GM10847 (cell line): Measurements from ENCODE around the gene ATG2A.

Source experiments
- POLR2A ChIP-seq: IDR thresholded peaks from 2 replicates; pipeline ENCODE4 v1.6.1; 2011; ENCODE audit not compliant: insufficient read length; ENCODE audit errors: extremely low read depth

ATG2A gene

DNA sequence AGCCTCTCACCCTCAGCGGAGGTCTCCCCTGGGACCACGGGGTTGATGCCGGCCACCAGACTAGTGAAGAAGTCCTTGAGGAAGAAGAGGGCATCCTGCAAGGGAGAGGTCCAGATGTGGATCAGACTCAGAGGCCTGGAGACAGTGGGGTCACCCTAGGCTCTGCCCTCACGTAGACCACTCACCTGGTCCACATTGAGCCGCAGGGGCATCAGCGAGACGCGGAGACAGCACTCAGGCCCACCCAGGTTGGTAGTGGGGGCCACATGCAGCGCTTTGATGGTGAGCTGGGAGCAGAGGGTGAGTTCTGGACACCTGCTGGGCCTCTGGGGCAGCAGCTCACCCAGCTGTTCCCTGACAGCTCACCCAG is 18.9 kb downstream of the ATG2A start:
- TF ChIP-seq POLR2A, result no peak

- no peak for TF ChIP-seq POLR2A
Measured at GRCh38 chr11:64897381-64898075, 19.5 kb downstream of the ATG2A start.

- TF ChIP-seq POLR2A, result no peak
Measured at GRCh38 chr11:64896448-64897022, 20.5 kb downstream of the ATG2A start.

DNA sequence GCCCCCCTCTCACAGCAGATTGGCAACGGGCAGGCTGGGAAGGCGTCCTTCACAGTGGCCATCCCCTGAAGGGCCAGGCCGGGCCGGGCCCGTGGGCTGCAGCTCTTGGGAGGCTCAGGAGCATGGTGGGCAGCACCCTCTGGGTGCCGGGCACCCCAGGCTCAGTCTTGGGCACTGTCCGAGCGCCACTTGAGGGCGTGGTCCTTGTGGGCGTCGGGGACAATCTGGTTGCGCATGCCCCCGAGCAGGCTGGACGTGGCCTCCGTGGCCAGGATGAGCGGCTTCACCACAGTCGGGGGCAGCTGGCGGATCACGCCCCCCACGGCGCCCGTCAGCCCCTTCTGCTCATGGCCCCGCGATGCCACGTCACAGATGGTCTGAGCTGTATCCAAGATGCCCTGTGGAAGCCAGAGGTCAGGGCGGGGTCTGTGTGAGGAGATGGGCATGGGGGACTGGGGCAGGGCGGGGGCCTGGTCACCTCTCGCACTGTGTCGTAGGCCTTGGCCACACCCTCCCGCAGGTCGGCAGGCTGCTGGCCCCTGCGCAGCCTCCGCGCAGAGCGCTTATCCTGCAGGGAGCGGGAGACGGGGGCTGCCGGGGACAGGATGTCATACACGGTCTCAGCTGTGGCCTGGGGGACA is 22.1 kb downstream of the ATG2A start:
- TF ChIP-seq POLR2A, result no peak

GRCh38 chr11:64894070-64894811 is 22.8 kb downstream of the ATG2A start:
- TF ChIP-seq POLR2A, result no peak

- no peak for TF ChIP-seq POLR2A
Measured at GRCh38 chr11:64893194-64894069, 23.6 kb downstream of the ATG2A start.

DNA sequence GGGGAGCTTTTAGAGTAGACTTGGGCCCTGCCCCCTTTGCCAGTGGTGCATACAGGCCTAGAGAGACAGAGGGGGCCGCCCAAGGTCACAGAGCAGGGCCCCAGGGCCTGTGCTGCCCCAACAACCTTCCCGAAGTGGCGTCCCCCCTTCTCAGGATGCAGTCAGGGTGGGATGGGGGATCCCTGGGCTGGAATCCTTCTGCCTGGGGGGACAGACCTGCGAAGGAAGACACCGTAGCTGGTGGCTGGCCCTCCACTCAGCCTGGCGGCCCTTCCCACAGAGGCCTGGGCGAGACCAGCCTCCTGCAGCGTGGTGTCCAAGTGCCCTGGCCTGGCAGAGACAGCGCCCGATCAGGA is 24.2 kb downstream of the ATG2A start:
- TF ChIP-seq POLR2A, result no peak

DNA sequence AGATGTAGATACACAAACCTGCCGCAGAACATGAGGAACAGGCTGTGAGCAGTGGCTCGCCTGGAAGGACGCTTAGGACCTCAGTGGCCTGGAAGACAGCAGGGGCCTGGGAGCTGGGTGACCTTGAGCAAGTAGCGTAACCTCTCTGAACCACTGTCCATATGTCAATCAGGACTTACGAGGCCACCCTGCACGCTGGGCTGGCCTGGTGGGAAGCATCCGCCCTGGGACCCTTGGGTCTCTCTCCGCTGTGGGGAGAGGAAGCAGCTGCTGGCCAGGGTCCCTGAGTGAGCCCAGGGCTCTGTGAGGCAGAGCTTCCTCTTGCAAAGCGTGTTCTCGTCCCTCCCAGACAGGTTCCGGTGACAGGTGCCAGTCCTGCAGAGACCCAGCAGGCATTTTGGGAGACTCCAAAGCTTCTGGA is 24.6 kb downstream of the ATG2A start:
- no peak for TF ChIP-seq POLR2A

- no peak for TF ChIP-seq POLR2A
Measured at GRCh38 chr11:64891880-64892279, 25.1 kb downstream of the ATG2A start.

DNA sequence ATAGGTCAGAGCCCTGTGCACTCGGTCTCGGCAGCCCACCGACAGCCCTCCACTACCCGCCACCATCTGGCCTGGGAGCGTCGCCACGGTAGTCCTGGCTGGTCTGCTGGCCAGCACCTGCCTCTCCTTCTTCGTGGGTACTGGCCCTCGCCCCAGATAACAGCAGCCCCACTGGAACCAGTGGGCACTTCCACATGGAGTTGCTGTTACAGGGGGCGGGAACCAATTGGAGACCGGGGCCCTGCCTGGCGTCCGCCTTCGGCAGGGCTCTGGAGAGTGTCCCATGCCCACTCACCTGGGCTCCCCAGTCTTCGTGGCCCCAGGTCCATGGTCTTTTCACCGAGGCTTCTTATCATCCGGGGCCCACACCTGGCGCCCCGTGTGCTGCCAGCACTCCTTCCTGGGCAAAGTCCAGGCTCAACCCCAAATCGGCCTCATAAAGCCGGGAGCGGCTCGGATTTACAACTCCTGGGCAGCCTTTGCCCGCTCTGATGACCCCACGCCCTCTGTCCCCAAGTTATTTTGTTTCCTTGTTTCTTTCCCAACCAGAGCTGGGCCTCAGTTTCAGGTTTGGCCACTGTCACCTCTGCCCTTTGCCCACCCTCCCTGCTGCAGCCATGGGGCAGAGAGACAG is 25.7 kb downstream of the ATG2A start:
- TF ChIP-seq POLR2A, result no peak

- no peak for TF ChIP-seq POLR2A
Measured at GRCh38 chr11:64890522-64890939, 26.5 kb downstream of the ATG2A start.

GRCh38 chr11:64888729-64889511 is 28.1 kb downstream of the ATG2A start:
- TF ChIP-seq POLR2A, result no peak

GRCh38 chr11:64888406-64888728 is 28.6 kb downstream of the ATG2A start:
- TF ChIP-seq POLR2A, result no peak
